ENCODE measurements around the gene PHC2. TPM values are rescaled to one million over a fixed set of nuclear protein-coding genes. Genes with fewer than 3 reads are reported as not detected.
A peak's percentile ranks its signal among the peaks of the same experiment; 100 is the strongest.

The PHC2 gene
- total RNA-seq, 4 donors from 2014 or later = 70.2 to 114 (median 77.2) TPM

- DNase-seq (ENCODE audit: low spot score in 2 of 2) = peak in 1 of 2 donors; percentile 82
- intact Hi-C loops (cut with DNase I; ENCODE audit: low total_unique reads) = loop anchor here (10.0 kb wide), 1 partner anchor 178 kb away; no protein-coding TSS in a partner anchor
These were observed 144.3 kb downstream of the PHC2 start for GRCh38 chr1:33286451-33287185.

GRCh38 chr1:33284049-33284448 is 146.8 kb downstream of the PHC2 start:
- 82 to 84% methylated on average over 6 of the region's 6 CpGs for WGBS, 2 donors
- TF ChIP-seq, protein P1, sequence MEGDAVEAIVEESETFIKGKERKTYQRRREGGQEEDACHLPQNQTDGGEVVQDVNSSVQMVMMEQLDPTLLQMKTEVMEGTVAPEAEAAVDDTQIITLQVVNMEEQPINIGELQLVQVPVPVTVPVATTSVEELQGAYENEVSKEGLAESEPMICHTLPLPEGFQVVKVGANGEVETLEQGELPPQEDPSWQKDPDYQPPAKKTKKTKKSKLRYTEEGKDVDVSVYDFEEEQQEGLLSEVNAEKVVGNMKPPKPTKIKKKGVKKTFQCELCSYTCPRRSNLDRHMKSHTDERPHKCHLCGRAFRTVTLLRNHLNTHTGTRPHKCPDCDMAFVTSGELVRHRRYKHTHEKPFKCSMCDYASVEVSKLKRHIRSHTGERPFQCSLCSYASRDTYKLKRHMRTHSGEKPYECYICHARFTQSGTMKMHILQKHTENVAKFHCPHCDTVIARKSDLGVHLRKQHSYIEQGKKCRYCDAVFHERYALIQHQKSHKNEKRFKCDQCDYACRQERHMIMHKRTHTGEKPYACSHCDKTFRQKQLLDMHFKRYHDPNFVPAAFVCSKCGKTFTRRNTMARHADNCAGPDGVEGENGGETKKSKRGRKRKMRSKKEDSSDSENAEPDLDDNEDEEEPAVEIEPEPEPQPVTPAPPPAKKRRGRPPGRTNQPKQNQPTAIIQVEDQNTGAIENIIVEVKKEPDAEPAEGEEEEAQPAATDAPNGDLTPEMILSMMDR (IDR thresholded peaks at IDR 0.05) = no peak
- TF ChIP-seq POLR2A (IDR thresholded peaks at IDR 0.05) = no peak
- intact Hi-C loops (cut with DNase I; ENCODE audit: low total_unique reads) = loop anchor here (10.0 kb wide), 1 partner anchor 181 kb away; no protein-coding TSS in a partner anchor
- peak in 1 of 2 donors; percentile 32 for DNase-seq (ENCODE audit: low spot score in 2 of 2)
- no peak overlapping the region for H3K4me3 ChIP-seq (ENCODE audit: low read depth, poor library complexity, severe bottlenecking)

More at GRCh38 chr1:33286451-33287185, 144.3 kb downstream of the PHC2 start:
- WGBS, 2 donors = 59 to 64% methylated on average over 8 of the region's 8 CpGs
- TF ChIP-seq, protein P1 (IDR thresholded peaks at IDR 0.05) = no peak
- TF ChIP-seq POLR2A (IDR thresholded peaks at IDR 0.05) = no peak
- no peak overlapping the region for H3K4me3 ChIP-seq (ENCODE audit: low read depth, poor library complexity, severe bottlenecking)

DNA sequence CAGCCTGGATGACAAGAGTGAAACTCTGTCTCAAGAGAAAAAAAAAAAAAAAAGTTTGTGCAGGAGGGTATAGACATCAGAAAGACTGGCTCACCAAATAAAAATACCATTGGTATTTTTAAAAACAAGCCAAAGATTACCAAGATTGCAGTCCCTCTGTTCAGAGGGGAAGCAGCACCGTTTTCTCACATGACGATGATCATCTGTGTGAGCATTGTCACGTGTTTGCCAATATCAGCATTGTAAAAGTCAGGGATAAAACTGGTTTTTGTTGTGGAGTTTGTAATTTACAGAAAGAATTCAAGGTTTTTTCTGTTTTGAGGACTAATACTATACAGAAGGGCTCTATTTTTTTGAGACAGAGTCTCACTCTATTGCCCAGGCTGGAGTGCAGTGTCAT is 148.1 kb downstream of the PHC2 start:
- WGBS, 2 donors = 83 to 86% methylated on average over 3 of the region's 3 CpGs
- TF ChIP-seq POLR2A (IDR thresholded peaks at IDR 0.05) = no peak
- TF ChIP-seq, protein P1 (IDR thresholded peaks at IDR 0.05) = no peak
- intact Hi-C loops (cut with DNase I; ENCODE audit: low total_unique reads) = loop anchor here (10.0 kb wide), 1 partner anchor 182 kb away; no protein-coding TSS in a partner anchor
- DNase-seq (ENCODE audit: low spot score in 2 of 2) = no peak
- H3K4me3 ChIP-seq (ENCODE audit: low read depth, poor library complexity, severe bottlenecking) = no peak overlapping the region

DNA sequence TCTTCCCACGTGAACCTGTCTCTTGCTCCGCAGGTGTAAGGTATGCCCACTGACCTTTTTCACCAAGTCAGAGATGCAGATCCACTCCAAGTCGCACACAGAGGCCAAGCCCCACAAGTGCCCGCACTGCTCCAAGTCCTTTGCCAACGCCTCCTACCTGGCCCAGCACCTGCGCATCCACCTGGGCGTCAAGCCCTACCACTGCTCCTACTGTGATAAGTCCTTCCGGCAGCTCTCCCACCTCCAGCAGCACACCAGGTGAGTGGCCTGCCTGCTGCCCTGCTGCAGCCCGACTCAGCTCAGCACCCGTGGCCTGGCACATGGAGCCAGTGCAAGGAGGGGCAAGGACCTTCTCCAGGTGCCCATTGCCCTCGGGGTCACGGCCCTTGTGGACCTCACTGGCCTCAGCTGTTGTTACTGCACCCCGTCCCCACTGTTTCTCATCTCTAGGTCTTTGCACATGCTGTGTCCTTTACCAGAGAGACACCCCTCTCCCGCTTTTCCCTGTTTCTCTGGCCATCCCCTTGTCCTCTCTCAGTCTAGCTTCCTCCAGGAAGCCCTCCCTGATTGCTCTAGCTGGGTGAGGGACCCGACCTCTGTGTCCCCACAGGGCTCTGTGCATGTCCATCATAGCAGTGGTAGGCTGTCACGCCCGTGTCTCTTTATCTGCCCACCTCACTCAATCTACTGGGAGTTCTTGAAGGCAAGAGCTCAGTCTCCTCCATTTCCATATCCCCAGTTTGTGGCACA is 149.2 kb downstream of the PHC2 start:
- no peak overlapping the region for H3K4me3 ChIP-seq (ENCODE audit: low read depth, poor library complexity, severe bottlenecking)
- intact Hi-C loops (cut with DNase I; ENCODE audit: low total_unique reads) = loop anchor here (10.0 kb wide), 1 partner anchor 183 kb away; no protein-coding TSS in a partner anchor
- 95 to 96% methylated on average over 17 of the region's 17 CpGs for WGBS, 2 donors
- TF ChIP-seq, protein P1 (IDR thresholded peaks at IDR 0.05) = no peak
- no peak for TF ChIP-seq POLR2A (IDR thresholded peaks at IDR 0.05)
- DNase-seq (ENCODE audit: low spot score in 2 of 2) = peak in 1 of 2 donors; percentile 74

DNA sequence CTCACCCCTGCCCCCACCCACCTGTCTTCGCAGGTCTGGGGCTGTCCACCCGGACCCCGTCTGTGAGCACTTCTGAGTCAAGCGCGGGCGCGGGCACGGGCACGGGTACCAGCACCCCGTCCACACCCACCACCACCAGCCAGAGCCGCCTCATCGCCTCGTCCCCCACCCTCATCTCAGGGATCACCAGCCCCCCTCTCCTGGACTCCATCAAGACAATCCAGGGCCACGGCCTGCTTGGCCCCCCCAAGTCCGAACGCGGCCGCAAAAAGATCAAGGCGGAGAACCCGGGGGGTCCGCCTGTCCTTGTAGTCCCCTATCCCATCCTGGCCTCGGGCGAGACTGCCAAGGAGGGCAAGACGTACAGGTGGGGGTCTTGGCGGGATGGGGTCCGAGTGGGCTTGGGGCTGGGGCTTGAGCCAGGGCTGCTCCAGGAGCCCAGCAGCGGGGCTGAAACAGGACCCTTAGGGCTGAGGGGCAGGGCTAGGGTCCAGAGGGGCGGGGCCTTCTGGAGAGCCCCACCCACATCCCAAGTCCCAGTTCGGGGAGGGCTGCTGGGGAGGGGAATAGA is 150.7 kb downstream of the PHC2 start:
- peak in 1 of 2 donors; percentile 82 for DNase-seq (ENCODE audit: low spot score in 2 of 2)
- no peak for TF ChIP-seq POLR2A (IDR thresholded peaks at IDR 0.05)
- TF ChIP-seq, protein P1 (IDR thresholded peaks at IDR 0.05) = no peak
- no peak overlapping the region for H3K4me3 ChIP-seq (ENCODE audit: low read depth, poor library complexity, severe bottlenecking)
- intact Hi-C loops (cut with DNase I; ENCODE audit: low total_unique reads) = loop anchor here (10.0 kb wide), 1 partner anchor 185 kb away; no protein-coding TSS in a partner anchor
- 93 to 95% methylated on average over 29 of the region's 29 CpGs for WGBS, 2 donors

Measured in lower leg skin (tissue), 4 donors.